COLO668 (cell line): ENCODE results near the gene MAGEA6.
"Not testable (repeated sequence)": the region's sequence is repeated elsewhere in the genome, so short reads cannot be mapped to it uniquely, and the experiment has no call there.

Source experiments
- DNase-seq: peaks from one replicate; lab custom pipeline; 2025; ENCODE audit not compliant: unreplicated experiment; lab: John Stamatoyannopoulos, UW

Gene MAGEA6, protein sequence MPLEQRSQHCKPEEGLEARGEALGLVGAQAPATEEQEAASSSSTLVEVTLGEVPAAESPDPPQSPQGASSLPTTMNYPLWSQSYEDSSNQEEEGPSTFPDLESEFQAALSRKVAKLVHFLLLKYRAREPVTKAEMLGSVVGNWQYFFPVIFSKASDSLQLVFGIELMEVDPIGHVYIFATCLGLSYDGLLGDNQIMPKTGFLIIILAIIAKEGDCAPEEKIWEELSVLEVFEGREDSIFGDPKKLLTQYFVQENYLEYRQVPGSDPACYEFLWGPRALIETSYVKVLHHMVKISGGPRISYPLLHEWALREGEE

GRCh38 chrX:152769549-152770289, at the start of gene MAGEA6:
TSS of gene MAGEA6 (minus strand) at chrX:152769689. CDS start at chrX:152767650, 2,039 bp downstream.
- DNase-seq: not testable (repeated sequence)

DNA sequence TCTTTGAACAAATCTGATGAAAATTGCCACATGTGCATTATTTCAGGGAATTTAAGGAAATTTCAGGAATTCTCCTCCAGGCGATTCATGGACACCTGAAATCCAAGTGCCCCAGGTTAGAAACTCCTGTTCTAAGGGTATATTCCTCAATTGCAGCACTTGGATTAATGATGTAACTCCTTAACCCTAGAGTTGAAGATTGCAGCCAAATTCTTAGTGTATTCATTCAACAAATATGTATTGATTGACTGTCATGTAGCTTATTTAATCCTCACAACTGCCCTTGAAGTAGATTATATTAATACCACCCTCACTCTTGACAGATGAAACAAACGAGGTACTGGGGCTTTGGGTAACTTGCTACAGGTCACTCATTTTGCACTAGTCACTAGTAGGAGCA, 49.8 kb upstream of the MAGEA6 start:
- DNase-seq: no peak

DNA sequence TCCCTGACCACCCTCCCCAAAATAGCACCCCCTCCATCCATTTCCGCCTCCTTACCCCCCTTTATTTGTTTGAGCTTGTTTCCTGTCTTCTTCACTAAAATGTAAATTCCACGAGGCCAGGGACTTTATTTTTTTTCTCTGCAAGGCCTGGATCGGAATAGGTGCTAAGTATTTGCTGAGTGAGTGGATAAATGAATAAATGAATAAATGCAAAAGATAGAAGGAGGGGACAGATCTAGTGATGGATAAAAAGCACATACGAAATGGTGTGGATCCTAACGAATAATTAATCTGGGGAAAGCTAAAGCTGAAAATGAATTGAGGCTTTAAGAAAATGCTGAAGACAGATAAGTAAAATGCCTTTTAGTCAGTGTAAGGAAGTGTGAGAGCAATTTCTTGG, 48.9 kb upstream of the MAGEA6 start:
- DNase-seq: no peak

GRCh38 chrX:152817078-152817764, 47.7 kb upstream of the MAGEA6 start:
- peak; percentile 14 for DNase-seq

GRCh38 chrX:152814048-152814447, 44.6 kb upstream of the MAGEA6 start:
- no peak for DNase-seq

DNA sequence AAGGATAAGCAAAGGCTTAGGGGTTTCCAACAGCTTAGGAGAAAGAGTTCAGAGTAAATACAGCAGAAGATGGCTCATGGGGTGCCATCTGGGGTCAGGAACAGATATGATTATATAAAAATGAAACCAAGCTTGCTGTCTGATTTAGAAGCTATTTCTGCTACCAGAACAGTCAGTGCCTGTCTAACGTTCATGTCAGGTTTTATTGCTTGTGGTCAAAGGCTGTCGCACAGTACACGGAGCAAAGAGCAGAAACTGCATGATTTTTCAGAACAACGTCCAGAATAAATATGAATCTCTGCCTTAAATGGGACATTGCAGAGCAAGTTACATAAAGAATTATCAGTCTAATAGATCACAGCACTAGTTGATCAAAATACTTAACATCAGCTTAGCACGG, 43.7 kb upstream of the MAGEA6 start:
- no peak for DNase-seq

DNA sequence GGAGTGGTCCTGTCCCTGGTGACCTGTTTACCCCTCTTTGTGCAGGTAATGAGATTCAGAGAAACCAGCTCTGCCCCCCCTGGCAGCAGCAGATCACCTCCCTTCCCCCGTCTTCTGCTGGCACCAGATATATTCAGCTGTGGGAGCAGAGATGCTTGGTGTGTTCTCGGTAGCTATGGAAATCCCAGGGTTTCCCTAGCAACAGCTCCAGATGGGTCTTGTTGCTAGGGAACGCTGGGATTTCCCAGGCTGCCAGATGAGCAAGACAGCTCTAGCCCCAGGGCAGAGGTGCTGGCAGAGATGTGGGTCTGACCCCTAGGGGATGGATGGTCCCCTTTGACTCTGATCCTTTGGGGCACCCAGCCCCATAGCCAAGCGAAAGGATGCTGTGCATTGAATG, 40.9 kb upstream of the MAGEA6 start:
- DNase-seq: peak; percentile 19

DNA sequence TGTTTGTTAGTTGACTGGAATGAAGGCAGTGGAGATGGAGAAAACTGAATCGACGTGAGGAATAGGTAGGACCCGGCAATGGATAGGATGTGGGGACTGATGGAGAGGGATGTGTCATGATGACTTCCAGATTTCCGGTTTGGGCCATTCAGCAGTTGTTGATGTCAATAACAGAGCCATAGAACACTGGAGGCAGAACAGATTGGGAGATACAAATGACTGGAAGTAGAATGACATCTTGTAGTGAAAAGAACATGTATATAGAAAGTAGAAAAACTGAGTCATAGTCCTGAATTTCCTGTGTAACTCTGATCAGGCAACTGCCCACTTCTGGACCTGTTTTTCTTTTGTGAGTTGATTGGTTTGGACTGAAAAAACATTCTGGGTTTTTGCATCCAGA, 36.5 kb upstream of the MAGEA6 start:
- no peak for DNase-seq

DNA sequence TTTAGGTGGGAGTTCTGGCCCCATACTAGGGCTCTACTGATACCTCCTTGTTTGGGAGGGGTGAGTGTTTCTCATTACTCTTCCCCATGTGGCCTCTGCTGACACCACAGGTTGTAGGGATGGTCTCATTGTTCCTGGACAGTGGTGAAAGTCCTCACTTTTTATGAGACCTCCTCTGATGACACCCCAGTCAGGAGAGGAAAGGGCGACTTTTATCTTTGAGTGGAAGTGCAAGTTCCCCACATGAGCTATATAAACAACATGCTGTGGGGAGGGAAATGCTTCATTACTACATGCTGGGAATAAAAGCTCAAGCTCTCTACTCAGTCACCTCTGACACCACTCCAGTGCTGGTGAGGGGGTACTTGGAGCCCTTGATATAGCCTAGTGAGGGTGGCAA, 29.5 kb upstream of the MAGEA6 start:
- no peak for DNase-seq

- DNase-seq: not testable (repeated sequence)
Measured at GRCh38 chrX:152787062-152787461, 17.6 kb upstream of the MAGEA6 start.

GRCh38 chrX:152766562-152766961, 2.9 kb downstream of the MAGEA6 start:
- DNase-seq: not testable (repeated sequence)

DNA sequence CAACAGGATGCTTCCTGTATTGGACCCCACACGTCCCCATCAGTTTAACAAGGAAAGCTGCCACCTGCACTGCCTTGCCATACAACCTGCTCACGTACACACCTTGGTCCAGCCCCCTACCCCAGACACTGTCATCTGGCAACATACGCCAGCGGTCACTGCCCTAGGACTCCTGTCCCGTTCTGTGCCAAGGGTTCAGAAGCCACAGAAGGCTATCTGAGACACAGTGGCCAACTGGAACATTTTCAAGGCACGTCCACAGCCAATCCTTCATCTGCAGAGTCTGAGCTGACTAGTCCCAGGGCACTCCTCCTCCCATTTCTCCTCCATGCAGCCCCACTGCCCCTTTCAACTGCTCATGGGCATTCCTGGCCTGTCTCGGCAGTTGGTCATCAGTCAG, 7.9 kb downstream of the MAGEA6 start:
- not testable (repeated sequence) for DNase-seq

GRCh38 chrX:152759544-152759943, 9.9 kb downstream of the MAGEA6 start:
- DNase-seq: not testable (repeated sequence)

GRCh38 chrX:152758918-152759317, 10.6 kb downstream of the MAGEA6 start, which contains the start of gene CSAG3:
TSS of gene CSAG3 (plus strand) at chrX:152759218.
- DNase-seq: not testable (repeated sequence)

GRCh38 chrX:152754871-152755270, 14.6 kb downstream of the MAGEA6 start:
- DNase-seq: not testable (repeated sequence)

DNA sequence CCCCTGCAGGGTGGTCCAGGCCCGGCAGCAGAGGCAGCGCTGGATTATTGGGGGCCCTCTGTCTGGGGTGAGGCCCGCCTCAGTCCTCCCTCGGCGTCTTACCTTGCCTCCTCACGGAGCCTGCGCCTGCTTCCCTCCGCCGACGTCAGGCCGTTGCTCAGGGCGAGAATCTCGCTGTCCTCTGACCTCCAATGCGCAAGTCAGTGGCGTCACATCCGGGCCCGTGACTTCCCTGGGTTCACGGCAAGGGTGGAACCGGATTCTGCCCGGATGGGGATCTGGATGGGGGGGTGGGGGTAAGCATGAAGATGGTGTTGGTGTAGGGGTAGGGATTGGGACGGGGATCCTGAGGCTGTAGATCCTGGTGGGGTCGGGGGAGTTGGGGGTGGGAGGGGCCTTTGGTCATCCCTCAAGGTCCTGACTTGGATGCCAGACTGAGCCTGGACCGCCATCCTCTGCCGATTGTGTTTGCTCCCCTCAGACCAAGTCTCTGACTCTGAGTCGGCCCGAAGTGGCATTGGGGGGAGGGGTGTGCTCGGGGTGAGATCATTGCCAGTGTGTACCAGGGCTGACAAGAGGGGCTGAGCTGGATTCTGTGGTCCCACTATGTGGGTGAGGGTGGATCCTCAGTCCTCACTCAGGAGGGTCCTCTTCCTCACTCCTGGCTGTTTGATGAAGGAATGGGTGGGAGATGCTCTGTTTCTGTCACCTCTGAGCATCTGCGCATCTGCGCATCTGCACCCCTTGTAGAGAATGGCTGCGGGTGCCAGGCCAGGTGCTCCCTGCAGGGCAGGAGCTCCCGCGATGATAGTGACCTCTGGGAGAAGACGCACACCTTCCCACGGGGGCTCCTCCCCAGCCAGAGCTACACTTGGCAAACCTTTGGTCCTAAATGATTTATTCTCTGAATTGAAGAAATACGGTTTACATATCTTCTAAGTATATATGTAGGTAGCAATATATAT, 15.5 kb downstream of the MAGEA6 start, which contains the start of gene MAGEA2:
Gene MAGEA2 (minus strand): TSS at position 157 of the 965 bp plus-strand sequence. CDS start 2,479 bp downstream, outside the sequence.
- DNase-seq: not testable (repeated sequence)

DNA sequence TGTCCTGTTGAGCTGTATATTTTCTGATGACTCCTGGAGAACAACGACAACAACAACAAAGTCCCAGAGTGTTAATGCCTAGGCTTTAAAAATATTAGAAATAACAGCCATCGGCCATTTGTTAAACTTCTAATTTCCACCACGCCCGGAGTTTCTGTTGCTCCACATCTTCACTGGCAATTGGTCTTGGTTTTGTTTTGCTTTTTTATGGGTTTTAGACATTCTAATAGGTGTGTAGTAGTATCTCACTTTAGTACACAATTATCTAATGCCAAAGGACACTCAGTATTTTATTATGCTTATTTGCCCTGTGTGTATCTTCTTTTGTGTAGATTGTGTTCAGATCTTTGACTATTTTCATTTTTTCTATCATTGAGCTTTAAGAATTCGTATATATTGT, 30.9 kb downstream of the MAGEA6 start:
- no peak for DNase-seq

- DNase-seq: not testable (repeated sequence)
Measured at GRCh38 chrX:152736528-152736927, 33.0 kb downstream of the MAGEA6 start.

DNA sequence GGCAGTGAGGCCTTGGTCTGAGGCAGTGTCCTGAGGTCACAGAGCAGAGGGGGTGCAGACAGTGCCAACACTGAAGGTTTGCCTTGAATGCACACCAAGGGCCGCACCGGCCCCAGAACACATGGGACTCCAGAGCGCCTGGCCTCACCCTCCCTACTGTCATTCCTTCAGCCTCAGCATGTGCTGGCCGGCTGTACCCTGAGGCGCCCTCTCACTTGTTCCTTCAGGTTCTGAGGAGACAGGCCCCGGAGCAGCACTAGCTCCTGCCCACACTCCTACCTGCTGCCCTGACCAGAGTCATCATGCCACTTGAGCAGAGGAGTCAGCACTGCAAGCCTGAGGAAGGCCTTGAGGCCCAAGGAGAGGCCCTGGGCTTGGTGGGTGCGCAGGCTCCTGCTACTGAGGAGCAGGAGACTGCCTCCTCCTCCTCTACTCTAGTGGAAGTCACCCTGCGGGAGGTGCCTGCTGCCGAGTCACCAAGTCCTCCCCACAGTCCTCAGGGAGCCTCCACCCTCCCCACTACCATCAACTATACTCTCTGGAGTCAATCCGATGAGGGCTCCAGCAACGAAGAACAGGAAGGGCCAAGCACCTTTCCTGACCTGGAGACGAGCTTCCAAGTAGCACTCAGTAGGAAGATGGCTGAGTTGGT, 33.5 kb downstream of the MAGEA6 start:
- DNase-seq: no peak

GRCh38 chrX:152735101-152735500, 34.4 kb downstream of the MAGEA6 start:
- no peak for DNase-seq
